HFF-Myc (cell line): ENCODE measurements around the gene KRCC1.

ENCODE experiments used
- DNase-seq: peaks from one replicate; pipeline ENCODE4 v3.0.0-alpha.2; 2011; ENCODE audit warnings: low read depth; ENCODE audit errors: extremely low read depth
- H3K4me3 ChIP-seq: replicated peaks from 2 replicates; pipeline ENCODE4 v1.5.1; 2011; ENCODE audit warnings: low read depth, mild to moderate bottlenecking, control low read depth, low read length
- CTCF ChIP-seq: IDR thresholded peaks from 2 replicates; pipeline ENCODE4 v1.5.1; 2012; ENCODE audit warnings: mild to moderate bottlenecking, low read depth, low read length, control low read depth; ENCODE audit errors: missing control alignments

The KRCC1 gene

GRCh38 chr2:88096708-88097107 lies 41.1 kb upstream of the KRCC1 start:
- no peak for TF ChIP-seq CTCF

GRCh38 chr2:88095022-88095421 lies 39.4 kb upstream of the KRCC1 start:
- no peak for DNase-seq
- H3K4me3 ChIP-seq = no peak overlapping the region
- TF ChIP-seq CTCF = no peak

More at GRCh38 chr2:88096708-88097107, 41.1 kb upstream of the KRCC1 start:
- DNase-seq = no peak
- H3K4me3 ChIP-seq = no peak overlapping the region

- DNase-seq = no peak
- no peak for TF ChIP-seq CTCF
- H3K4me3 ChIP-seq = no peak overlapping the region
These were observed 37.2 kb upstream of the KRCC1 start for GRCh38 chr2:88092773-88093172.

- DNase-seq = no peak
- H3K4me3 ChIP-seq = no peak overlapping the region
- no peak for TF ChIP-seq CTCF
These were observed 36.4 kb upstream of the KRCC1 start for GRCh38 chr2:88091943-88092342.

GRCh38 chr2:88090446-88091283 lies 35.1 kb upstream of the KRCC1 start:
- no peak for TF ChIP-seq CTCF
- DNase-seq = no peak
- no peak overlapping the region for H3K4me3 ChIP-seq

GRCh38 chr2:88088999-88089398 lies 33.4 kb upstream of the KRCC1 start:
- TF ChIP-seq CTCF = no peak

More at GRCh38 chr2:88088999-88089398, 33.4 kb upstream of the KRCC1 start:
- H3K4me3 ChIP-seq = no peak overlapping the region
- no peak for DNase-seq
